CD4-positive, alpha-beta T cell treated with Interleukin-4 for 4 hours (primary cell): ENCODE data around the gene RPL36A.

Experiments
- DNase-seq: peaks from one replicate; pipeline ENCODE4 v3.0.0-alpha.2; 2020

Gene RPL36A

DNA sequence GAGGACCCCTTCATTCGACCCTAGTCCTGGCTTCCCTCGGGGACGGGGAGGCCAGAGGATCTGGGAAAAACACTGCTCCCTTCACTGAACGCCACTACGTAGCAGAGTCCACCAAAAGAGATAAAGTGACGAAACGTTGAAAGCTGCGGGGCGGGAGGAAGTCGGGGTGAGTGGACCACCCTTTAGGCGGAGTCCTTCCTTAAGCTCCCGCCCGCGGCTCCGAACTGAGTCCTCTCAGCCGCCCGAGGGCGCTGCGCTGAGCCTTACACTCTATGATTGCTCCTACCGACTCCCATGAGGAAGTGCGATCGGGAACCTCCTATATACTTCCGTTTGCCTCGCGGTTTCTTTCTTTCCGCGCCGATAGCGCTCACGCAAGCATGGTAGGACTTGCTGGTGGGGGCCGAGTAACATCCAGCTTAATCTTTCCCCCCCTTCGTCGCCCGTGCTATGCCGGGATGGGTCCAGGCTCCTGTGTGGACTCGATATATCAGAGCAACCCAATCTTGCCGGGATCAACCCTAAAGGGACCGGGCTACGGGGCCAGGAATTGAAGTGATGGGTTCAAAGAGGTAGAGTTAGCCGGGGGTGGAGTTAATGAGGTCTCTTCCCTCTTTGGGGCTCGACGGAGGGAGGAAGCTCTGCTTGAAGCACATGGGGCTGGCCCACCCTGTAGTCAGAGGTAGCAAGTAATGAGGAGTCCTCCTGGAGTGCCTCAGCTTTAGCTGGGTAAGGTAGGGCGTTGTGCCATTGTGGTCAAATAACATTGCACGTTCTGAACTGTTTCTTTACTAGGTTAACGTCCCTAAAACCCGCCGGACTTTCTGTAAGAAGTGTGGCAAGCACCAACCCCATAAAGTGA lies at the start of gene RPL36A:
TSS of gene RPL36A (plus strand) at position 348 of the 862 bp plus-strand sequence. CDS start at position 381, 33 bp downstream.
- peak; percentile 83 for DNase-seq

DNA sequence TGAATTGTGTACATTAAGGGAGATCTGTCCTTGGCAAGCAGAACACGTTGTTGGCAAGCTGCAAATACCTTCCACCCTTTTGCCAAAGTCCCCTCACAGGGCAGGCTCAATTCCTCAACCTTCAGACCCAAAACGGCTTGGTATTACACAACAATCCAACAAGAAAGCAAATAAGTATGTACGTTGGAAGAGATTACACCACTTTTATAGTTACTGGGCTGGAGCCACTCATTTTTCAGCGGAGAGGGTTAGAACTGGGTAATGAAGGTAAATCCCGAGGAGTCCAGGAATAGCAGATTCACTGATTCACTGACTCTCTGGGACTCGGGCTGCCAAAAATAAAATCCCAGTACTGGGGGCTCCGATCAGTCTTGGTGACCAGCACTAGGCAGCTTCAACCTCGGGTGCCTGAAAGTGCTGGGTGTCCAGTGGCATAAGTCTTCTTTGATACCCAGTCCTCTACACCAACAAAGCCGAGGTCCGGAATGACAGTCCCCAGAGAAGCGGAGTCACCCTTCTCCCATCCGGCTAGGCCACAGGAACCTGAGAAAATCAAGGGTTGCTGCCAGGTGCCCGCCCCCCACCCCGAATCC lies 42.9 kb upstream of the RPL36A start:
- DNase-seq = no peak

DNA sequence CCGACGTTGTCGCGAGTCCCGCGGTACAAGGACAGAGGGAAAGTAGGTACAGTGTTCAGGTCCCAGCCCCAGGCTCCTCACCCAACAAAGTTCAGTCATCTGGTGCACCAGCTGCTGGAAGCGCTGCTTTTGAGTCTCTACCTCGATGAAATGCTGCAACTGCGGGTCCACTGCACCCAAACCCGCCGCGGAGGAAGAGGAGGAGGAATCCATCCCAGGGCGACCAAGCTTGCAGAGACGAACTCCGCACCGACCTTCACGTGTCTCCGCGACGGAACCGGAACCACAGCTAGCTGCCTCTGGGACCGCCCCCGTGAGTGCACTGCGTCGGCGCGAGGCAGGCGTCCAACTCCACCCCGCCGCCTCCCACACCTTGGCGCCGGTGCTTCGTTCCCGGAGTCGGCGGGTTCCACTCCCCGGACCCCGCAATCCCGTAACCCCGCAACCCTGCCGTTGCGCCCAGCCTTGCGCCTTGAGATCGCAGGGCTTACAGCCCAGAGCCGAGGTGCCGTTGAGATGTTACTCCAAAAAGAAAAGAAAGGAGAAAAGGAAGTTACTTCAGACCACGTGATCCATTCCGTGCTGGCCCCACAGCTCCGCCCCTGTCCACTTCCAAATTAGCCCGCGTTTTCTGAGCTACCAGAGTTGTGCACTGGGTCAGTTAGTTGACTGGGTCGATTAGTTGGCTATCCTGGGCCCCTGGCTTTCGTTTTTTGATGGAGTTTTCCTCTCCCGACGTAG lies 42.2 kb upstream of the RPL36A start, which contains the start of gene TIMM8A:
TSS of gene TIMM8A (minus strand) at position 291 of the 741 bp plus-strand sequence. CDS start at position 213, 78 bp downstream.
- peak; percentile 67 for DNase-seq

DNA sequence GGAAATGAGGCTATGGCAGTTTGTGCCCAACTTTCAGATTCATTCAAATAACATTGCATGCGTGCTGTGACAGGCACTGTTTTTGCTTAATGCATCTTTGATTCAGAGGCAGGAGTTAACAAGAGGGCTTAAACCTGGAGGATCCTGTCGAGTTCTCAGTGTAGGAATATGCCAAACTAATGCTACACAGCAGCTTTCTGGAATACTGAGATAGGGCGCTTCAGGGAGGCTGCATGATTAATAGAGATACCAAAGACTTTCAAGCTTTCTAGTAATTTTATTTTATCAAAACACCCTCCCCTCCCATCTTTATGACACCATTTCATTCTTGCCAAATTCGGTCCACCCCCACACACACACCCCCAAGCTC lies 41.6 kb upstream of the RPL36A start:
- no peak for DNase-seq

DNA sequence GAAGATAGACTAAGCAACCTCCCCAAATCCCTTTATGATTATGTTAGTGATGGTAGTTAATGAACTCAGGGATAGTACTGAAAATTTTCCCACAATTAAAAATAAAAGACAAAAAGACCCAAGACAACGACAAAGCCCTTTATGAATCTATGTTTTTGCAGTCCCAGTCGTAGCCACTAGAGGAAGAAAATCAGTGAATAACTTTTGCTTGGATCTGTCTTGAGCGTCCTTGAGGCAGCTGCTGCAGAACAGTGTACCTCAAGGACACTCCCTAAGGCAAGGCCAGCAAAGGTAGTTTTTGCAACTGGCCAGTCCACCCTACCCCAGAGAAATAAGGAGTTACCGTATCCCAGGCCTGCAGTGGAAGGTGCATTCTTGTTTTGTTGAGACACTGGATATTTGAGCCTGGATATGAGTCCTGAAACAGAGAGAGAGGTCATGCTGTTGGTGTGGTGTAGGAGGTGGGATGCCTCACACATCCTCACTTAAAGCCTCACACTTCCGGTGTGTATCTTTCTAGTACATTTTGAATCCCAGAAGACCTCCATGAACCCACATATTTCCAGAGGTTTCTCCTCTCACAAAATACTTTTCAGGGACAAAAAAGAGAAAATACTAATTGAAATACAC lies 33.5 kb upstream of the RPL36A start:
- no peak for DNase-seq

DNA sequence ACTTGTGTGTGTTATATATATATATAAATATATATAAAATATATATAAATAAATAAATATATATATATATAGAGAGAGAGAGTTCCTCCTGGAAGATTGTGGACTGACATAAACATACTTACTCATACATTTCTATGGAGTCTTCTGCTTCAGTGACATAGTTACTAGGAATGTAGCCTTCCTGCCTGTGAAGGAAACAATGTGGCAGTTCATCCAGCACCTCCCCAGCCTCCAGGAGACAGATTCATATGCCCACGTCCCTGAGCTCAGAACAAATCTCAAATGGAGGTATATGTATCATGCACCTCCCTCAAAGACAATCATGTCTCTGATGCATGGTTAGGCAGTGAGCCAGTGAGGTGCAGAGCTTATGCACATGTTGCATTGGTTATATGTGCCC lies 30.8 kb upstream of the RPL36A start:
- DNase-seq = no peak

DNA sequence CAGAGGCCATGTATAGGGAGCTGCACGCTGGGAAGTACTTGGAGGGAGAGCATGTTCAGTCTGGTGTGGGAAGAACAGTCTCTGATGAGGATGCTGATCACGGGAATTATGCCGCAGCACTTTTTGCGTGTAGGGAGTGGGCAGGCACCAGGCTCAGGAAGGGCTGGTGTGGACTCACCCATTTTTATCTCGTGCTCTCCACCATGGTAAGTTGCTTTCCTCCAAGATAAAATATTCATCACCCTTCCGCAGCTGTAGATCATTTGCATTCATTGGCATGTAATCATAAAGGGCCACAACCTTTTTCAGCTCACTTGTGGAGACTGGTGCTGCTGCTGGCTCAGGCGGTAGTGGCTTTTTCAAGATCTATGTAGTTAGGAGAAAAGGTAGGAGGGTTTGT lies 30.4 kb upstream of the RPL36A start:
- no peak for DNase-seq

DNA sequence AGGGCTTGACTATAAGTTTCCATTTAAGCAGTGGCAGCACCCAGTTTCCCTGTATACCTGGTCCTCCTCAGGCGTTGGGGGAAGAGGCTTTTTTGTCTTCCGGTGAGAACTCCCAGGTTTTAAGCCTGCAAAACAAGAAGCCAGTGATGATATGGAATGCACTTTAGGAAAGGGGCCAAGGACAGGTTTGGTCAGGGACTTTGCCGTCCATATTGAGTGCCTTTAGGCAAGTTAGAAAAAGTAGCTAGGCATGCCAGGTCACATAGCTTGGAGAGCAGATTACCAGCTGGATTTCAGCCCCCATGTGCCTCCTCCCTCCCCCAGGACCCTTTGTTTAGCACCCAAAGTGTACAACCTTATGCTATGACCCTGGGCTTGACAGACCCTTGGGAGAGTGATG lies 28.7 kb upstream of the RPL36A start:
- DNase-seq = no peak

DNA sequence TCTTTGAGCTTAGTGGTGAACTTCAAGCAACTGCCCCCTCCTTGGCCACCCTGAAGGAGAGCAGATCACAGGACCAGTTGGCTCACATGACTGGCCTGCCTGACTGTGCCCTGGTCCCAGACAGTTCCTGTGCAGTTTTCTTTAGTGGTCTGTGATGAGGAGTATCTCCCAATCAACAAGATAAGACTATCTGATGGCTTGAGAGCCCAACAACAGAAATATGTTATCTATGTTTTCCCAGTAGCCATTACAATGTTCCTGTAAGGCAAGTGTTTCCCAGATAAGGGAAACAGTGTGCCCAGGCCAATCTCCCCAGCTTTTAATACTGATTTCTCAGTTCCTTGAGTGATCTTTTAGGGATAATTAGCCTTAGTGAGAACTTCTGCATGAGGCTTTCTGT lies 28.1 kb upstream of the RPL36A start:
- no peak for DNase-seq

DNA sequence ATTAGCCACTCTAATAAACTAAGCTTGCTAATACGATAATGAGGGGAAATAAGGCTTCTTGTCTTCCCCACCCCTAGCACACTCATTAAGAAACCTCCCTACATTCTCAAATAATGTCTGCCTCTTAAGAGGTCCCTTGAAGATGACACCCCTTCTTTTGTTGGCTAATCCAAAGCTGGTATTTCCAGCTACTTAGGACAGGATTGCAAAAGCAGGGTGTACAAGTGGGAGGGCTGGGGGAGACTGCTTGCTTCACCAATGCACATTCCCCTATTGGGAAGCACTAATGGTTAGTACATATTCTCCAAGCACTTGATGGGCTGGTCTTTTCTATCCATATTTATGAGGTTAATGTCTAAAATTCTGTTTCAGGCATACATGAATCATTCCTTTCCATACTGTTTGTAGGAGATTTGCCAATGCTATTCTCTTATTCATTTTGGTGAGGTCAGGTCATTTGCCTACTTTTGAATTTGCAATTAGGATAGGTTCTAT lies 25.5 kb upstream of the RPL36A start:
- no peak for DNase-seq

DNA sequence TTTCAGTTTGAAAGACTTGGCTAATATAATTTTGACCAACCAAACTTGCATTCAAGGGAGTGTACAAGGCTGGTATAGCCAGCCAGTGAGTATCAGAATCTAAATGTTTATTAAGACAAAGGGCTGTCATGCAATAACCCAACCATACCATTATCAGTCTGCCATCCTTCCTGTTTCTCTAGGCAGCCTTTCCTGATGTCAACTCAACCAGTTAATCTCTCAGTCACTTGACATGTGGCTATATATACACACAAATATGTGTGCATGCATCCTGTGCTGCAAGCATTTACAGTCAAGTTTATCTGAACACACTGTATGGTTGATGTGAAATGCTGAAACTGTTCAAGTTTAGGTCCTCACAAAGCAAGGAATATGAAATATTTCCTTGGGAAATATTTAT lies 22.0 kb upstream of the RPL36A start:
- DNase-seq = no peak

DNA sequence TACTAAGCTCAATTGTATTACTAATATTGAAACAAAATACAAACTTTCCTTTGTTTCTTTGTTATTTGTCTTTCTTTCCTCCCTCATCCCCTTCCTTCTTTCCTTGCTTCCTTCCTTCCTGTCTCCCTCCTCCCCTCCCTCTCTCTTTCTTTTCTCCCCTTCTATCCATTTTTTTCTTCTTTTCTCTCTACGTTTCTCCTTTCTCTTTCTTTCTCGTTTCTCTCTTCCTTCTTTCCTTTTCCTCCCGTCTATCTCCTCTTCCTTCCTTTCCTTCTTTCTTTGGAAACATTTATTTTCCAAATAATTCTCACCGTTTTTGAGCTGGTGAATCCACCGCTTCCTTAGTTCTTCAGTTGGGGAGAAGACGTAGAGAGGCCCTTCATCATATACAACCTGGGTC lies 21.1 kb upstream of the RPL36A start:
- no peak for DNase-seq

DNA sequence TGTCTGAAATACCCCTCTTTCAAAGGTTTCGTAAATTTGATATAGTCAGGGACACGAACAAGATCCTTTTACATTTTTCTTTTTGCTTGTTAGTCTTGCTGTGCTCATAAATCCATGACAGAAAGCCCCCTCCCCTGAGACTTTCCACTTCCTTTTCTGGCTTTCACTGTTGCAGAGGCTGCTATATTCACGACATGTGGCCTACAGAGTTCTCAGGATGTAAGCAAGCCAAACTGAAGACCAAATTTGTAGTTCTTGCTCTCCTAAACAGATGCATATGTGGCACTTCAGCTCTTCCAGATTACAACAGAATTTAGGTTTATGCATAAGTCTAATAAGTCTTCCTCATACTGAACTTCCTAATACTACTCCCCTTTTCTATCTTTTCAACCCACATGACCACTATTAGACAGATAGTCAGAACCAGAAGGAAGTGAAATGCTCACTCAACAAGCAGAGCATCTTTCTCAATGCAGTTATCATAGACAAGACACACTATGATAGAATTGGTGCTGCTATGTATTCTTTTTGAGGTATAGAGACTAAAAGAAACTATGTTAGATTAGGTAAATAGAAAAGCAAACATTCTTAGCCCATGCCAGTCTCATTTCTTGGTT lies 19.8 kb upstream of the RPL36A start:
- no peak for DNase-seq

DNA sequence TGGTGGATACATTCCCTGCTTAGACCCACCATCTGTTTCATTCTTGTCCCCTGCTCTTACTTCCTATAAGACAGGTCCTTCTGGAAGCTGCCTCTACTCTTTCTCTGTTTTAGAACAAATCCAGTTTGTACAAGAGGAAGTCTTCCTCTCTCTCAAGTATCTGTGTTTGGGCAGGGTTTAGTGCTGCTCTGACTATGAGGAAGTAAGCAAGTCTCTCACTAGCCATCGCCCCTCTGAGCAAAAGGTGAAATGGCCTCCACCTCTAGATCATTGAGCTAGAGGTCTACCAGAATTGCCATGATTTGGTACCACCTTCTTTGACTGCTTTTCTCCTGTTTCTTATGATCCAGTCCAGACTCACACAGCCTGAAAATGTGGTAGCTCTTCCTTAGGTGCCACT lies 13.3 kb upstream of the RPL36A start:
- no peak for DNase-seq

DNA sequence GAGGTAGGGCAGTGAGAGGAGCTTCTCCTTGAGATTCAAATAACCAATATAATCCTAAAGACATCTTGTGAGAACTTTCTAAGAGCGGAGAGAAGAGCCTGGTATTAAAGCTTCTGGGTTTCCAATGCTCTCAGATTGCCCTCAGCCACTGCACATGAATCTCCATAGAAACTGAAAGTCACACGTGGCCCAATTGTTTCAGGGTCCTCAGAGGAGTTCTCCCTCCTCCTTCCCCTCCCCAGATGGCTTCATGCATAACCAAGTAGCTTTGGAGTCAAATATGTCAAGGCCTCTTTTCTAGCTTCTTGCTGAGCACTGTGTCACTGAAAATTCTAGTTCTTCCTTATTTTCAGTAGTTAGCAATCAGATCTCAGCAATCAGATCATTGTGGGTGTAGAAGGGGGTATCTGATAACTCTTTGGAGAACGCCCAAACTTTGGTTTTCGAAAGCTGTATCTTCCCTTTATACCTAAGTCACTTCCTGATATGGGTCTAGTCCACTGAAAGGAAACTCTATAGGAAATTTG lies 7.1 kb upstream of the RPL36A start:
- no peak for DNase-seq

DNA sequence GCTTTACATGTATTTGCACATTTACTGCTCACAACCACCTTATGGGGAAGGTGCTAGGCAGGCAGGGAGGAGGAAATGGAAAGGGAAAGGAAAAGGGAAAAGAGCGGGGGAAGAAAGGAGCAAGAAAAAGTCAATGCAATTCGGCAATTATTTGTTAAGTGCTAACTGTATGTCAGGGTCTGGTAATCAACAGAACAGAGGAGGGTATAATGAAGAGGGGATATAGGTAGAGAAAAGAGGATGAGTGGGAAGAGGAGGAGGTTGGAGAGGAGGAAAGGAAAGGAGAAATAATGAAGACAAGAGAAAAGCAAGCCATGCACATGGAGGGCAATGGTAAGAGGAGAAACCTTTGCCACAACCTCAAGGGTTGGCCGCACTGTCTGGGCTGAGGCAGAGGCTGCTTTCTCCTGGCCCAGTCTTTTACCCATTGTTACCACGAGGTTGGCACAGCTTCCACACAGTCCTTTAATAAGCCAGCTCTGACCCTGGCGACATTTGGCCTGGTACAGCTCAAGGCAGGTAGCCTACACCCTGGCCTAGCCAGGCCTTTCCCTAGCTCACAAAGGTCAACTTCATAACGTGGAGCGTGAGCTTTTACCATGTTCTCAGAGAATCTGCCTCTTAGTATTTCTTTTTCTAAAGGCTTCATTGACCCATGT lies 5.7 kb upstream of the RPL36A start:
- DNase-seq = no peak

DNA sequence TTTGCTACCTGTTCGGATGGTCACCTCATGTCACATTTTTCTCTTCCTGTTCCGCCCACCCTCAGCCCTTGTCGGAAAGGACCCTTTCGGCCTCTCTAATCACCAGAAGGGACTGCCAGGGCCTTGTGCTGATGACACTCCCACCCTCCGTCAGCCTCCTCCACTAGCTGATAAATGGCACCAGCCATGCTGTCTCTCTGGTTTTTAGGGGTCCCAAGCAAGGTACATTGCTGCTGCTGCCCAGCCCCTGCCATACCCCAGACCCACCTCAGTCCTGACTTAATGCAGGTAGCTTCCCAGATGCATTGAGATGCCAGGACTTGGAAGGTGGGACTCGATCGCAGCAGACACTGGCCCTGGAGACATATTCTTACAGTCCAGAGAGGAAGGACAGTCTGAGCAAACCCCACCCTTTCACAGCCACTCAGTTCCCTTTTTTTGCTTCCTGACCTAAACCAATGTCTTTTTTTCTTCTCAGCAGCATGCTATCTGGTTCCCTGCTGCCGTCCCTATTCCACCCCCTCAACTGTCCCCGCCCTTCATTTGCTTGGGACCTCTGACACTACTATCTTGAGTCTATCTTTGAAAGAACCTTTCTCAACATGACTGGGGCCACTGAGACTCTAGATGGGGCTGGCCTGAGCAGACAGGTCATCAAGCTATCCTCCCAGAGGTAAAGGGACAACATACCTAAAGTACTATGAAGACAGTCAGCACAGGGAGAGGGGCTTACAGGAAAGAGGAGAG lies 4.8 kb upstream of the RPL36A start, which contains the start of gene BTK:
TSS of gene BTK (minus strand) at position 397 of the 747 bp plus-strand sequence. CDS start 10,907 bp downstream, outside the sequence.
- DNase-seq = no peak

DNA sequence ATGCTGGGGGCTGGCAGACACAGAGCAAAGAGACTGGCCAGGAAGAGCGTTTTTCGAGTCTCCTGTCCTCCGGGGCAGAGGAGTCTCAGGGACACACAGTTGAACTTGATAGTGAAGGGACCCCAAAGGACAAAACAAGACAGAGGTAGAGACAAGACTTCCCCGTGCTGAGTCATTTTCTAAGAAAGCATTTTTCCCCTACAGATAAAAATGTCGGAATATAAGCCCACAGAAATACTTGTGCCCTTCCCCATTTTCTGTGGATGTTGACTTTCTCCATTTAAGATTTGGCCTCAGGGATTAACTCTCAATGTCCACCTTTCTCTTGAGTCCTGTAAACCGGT lies 4.3 kb upstream of the RPL36A start:
- DNase-seq = no peak

DNA sequence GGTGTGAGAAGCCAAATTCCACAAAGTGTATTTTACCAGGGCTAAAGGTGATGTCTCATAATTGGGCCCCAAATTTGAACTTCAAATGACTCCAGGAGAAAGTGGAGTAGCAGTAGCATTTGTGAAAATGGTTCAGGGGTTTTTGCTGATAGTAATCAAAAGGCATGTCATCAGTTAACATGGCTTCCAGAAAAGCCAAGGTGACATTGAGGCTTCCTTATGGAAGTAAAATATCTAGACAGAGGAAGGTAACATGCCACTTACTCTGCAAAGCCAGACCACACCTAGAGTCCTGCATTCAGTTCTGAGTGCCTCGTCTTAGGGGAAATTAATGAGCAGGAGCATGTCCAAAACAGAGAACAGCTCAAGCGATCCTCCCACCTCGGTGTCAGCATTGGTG lies 2.2 kb upstream of the RPL36A start:
- no peak for DNase-seq

DNA sequence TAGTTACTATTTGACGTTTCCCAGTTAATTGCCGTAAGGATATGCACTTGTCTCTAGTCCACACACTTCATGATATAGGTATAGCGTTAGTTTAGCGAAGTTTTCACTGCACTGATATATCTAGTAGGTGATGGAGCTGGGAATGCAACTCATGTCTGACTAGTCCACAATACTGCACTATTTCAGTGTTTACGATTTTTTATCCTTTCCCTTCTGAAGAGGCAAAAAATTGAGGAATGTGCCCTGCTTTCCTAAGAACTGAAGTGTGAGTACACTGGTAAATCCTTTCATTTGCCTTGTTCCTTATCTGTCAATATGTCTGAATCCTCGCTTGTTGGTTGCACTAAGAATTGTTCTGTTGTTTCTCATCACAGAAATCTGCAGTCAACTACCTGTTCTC lies 1.0 kb downstream of the RPL36A start:
- DNase-seq = no peak
